CD4-positive, alpha-beta T cell treated with Interferon alpha-2 for 1 hour (primary cell): ENCODE data around the gene SLC25A23.

ENCODE experiments used
- DNase-seq, 2 donors: peaks; one replicate each; pipeline ENCODE4 v3.0.0-alpha.2; 2020 to 2022

SLC25A23 gene

DNA sequence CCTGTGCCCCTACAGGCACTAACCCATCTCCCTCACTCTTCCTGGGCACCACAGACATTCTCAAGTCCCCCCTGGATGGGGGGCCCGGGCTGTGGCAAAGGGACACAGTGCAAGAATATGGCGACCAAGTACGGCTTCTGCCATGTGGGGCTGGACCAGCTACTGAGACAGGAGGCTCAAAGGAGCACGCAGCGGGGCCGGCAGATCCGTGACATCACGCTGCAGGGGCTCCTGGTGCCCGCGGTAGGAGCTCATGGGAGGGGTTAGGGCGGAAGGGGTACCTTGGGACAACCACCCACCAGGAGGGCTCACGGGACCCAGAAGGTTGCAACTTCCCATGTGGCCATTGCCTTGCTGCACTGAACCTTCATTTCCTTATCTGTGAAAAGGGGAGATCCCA, 63.3 kb downstream of the SLC25A23 start:
- DNase-seq = no peak

DNA sequence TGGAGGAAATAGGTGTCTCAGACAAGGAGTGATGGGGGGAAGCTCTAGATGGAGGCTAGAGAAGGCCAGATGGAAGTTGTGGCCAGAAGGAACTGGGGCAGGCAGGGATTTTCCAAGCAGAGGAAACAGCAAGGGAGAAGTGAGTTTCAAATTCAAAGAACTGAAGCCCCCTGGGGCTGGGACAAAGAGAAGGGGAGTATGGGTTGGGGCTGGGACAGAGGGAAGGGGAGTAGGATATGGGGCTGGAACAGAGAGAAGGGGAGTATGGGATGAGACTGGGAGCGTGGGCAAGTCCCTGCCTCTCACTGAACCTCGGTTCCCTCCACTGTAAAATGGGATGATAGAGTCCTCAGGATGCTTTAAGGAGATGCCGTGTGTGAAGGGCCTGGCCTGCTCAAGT, 64.8 kb downstream of the SLC25A23 start:
- no peak for DNase-seq

- peak; percentile 76 to 78 for DNase-seq
These were observed 65.6 kb downstream of the SLC25A23 start for GRCh38 chr19:6393983-6394412.

DNA sequence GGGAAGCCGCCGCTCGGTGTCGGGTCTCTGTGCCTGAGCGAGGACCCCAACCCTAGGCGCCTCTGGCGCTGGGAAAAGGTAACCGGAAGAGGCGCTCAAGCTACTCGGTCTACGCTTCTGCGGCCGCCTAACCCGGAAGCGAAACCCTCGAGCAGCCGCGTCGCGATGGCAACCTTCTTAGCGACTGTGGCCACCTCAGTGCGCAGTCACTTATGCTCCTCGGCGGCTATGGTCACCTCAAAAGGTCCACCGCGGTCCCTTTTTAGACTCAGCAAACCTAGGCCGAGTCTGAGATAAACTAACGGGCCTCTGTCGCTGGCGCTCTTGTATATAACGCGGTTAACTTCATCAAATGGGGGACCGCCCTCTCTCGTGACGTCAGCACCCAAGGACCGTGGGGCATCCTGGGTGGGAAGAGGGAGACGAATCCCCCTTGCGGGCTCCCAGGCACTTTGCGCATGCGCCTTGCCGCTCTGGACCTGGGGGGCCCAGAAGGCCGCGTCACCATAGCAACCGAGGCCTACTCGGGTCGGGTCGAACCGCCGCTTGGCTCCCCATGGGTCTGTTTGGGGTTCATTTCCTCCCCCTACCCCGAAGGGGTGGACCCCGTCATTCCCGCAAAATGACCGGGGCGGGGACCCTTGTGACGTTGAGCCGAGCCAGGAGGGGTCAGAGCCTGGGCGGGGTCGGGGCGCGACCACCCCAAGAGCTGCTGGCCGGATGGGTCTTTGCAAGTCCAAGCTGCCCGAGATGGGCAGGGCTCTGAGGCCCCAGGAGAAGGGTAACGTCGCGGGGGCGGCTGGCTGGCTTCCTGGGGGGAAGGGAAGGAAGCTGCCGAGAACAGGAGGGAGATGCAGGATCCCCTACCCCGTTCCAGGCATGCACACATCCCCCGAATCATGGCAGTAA, 66.3 kb downstream of the SLC25A23 start, which contains the start of gene GTF2F1:
GTF2F1 (minus strand) TSS at position 91 of the 909 bp plus-strand sequence. CDS start 169 bp downstream, outside the sequence.
- peak; percentile 95 to 96 for DNase-seq

DNA sequence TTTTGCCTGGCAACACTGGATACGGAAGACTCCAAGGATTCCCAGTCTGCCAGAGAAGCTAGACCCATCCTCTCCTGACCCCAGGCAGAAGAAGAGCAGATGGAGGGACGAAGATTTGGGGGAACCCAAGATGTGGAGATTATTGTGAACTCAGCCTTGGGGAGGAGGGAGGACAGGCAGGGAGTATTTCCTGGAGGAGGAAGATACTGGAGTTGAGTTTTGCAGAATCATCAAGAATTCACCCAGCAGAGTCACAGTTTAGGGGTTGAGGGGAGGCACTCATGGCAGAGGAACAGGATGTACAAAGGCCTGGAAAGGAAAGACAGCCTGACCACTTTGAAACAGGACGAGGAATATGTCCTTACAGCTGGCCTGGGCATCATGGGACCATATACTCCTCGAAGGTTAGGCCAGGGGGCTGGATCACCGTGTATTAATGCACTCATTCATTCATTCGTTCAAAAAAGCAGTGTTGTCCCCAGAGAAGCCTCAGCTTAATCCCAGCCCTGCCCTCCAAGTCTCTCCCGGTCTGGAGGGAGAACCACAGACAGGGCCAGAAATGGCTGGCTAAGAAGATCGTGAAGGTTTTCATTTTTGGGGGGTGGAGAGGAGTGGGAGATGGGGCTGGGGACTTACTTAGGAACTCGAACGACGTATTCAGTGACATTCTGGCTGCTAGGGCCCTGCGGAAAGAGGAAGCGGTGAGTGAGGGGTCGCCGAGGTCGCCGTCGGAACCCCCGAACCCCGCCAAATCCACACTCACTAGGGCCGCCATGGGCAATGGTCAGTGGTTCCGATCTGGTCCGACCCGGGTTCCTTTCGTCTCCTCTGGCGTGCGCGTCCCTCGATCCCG, 67.1 kb downstream of the SLC25A23 start:
- peak in 1 of 2 donors; percentile 27 for DNase-seq
